ENCODE data around the gene KAZN. TPM values are rescaled to one million over a fixed set of nuclear protein-coding genes. Genes with fewer than 3 reads are reported as not detected.

Gene KAZN
- total and polyA plus RNA-seq, 12 donors = 1.1 to 6.5 (median 1.9) TPM

DNA sequence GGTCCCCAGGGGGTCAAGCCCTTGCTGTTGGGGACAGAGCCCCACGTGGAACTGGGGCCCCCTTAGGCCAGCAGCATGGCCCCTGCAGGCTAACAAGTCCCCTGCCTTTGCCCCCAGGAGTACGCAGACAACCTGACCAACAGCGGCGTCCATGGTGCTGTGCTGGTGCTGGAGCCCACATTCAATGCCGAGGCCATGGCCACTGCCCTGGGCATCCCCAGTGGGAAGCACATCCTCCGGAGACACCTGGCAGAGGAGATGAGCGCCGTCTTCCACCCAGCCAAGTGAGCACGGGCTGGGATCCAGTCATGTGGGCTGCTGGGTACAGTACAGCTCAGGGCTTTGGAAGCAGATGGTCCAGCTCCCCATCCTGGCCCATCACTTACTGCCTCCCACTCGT lies 505.4 kb downstream of the KAZN start:
- 83 to 88% methylated on average over 10 of the region's 10 CpGs for WGBS, 2 donors
- Histone ChIP-seq H3K4me1 (no peaks in the 10 kb centered on the region), H3K4me3 (no peak overlapping the region), H3K9me3 (peaks cover 0 to 12% (median 0%) of the 10 kb centered on the region in 11 donors), H3K27me3 (peaks cover 0 to 32% (median 15%) of the 10 kb centered on the region in 7 donors), H3K27ac (no peak overlapping the region), H3K36me3 (no peaks in the 10 kb centered on the region)
- intact Hi-C loops (cut with DNase I) = loop anchor here in 1 of 10 donors (5.0 kb wide), 1 partner anchor 1137 kb away; no protein-coding TSS in a partner anchor
- ATAC-seq = no peak
- TF ChIP-seq, protein P1, sequence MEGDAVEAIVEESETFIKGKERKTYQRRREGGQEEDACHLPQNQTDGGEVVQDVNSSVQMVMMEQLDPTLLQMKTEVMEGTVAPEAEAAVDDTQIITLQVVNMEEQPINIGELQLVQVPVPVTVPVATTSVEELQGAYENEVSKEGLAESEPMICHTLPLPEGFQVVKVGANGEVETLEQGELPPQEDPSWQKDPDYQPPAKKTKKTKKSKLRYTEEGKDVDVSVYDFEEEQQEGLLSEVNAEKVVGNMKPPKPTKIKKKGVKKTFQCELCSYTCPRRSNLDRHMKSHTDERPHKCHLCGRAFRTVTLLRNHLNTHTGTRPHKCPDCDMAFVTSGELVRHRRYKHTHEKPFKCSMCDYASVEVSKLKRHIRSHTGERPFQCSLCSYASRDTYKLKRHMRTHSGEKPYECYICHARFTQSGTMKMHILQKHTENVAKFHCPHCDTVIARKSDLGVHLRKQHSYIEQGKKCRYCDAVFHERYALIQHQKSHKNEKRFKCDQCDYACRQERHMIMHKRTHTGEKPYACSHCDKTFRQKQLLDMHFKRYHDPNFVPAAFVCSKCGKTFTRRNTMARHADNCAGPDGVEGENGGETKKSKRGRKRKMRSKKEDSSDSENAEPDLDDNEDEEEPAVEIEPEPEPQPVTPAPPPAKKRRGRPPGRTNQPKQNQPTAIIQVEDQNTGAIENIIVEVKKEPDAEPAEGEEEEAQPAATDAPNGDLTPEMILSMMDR (IDR thresholded peaks at IDR 0.05) = no peak
- DNase-seq = no peak

DNA sequence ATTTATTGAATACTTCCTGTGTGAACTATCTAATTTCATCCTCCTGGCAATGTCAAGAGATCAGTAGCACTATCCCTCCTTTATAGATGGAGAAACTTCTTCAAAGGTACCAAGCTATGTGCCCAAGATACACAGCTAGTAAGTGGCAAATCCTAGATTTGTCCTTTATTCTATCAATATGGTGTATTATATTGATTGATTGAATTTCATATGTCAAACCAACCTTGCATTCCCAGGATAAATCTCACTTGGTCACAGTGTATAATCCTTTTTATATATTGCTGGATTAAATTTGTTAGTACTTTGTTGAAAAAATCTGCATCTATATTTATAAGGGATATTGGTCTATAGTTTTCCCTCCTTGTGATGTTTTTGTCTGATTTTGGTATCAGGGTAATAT lies 506.3 kb downstream of the KAZN start:
- H3K9me3 ChIP-seq = peaks cover 0 to 12% (median 0%) of the 10 kb centered on the region in 11 donors
- peaks cover 0 to 26% (median 11%) of the 10 kb centered on the region in 7 donors for H3K27me3 ChIP-seq
- intact Hi-C loops (cut with DNase I) = loop anchor here in 1 of 10 donors (5.0 kb wide), 1 partner anchor 1137 kb away; no protein-coding TSS in a partner anchor
- H3K27ac ChIP-seq = no peak overlapping the region
- no peaks in the 10 kb centered on the region for H3K36me3 ChIP-seq
- no peaks in the 10 kb centered on the region for H3K4me1 ChIP-seq
- no peak for ATAC-seq
- H3K4me3 ChIP-seq = no peak overlapping the region
- no peak for DNase-seq
- TF ChIP-seq, protein P1 (IDR thresholded peaks at IDR 0.05) = no peak

DNA sequence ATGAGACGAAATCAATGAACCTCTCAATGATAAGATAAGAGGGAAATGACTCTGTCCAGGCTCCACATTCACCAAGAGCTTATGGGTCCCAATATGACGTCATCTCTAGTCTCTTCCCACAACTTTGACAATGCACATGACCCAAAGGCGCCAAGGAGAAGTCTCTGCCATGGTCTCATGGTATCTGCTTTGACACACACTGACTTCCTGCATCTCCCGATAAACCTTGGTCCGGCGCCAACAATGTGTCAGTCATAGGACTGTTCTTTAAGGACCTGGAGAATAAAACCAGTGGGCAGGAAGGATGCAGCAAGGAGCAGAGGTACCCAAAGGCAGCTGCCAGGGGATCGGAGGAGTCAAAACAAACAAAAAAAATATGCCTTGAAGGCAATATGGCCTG lies 508.1 kb downstream of the KAZN start:
- Histone ChIP-seq H3K9me3 (peaks cover 0 to 12% (median 0%) of the 10 kb centered on the region in 11 donors), H3K4me3 (no peak overlapping the region), H3K27me3 (peaks cover 0 to 8% (median 0%) of the 10 kb centered on the region in 7 donors), H3K36me3 (no peaks in the 10 kb centered on the region), H3K27ac (no peak overlapping the region), H3K4me1 (no peaks in the 10 kb centered on the region)
- TF ChIP-seq, protein P1 (IDR thresholded peaks at IDR 0.05) = no peak
- 18 to 21% methylated on average over 7 of the region's 7 CpGs for whole genome bisulfite sequencing, 2 donors
- DNase-seq = no peak
- intact Hi-C loops (cut with DNase I) = no loop called here
- ATAC-seq = no peak

DNA sequence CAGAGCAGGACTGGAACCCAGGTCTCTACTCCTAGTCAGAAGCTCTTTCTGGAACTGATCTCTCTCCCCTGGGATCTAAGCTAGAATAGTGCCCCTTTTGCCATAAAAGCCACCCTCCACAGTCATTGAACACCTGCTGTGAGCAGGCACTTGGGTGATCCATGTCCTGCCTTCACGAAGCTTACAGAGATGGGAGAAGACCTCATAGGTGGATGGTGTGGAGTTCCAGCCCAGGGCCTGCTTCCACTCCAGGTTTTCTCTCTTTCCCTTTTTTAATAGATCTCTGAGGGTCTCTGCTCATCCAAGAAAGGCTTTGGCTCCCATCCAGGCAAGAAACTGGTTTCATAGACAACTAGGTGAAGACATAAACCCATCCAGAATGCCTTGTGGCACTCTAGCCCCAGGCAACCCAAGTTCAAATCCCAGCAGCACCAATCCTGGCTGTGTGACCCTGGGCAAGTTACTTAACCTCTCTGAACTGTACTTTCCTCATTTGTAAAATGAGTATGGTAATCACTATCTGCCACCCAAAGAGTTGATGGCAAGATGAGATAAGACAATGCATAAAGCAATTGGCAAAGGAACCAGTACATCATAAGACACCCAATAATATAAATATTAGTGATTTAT lies 508.7 kb downstream of the KAZN start:
- no peak for ATAC-seq
- TF ChIP-seq, protein P1 (IDR thresholded peaks at IDR 0.05) = no peak
- intact Hi-C loops (cut with DNase I) = no loop called here
- no peak overlapping the region for H3K4me3 ChIP-seq
- no peaks in the 10 kb centered on the region for H3K4me1 ChIP-seq
- H3K36me3 ChIP-seq = no peaks in the 10 kb centered on the region
- H3K27me3 ChIP-seq = peaks cover 0 to 8% (median 0%) of the 10 kb centered on the region in 7 donors
- DNase-seq = no peak
- H3K27ac ChIP-seq = no peak overlapping the region
- WGBS, 2 donors = 81 to 83% methylated on average over 1 of the region's 1 CpG
- H3K9me3 ChIP-seq = peaks cover 0 to 12% (median 0%) of the 10 kb centered on the region in 11 donors
